ENCODE data around the gene DEK.

DEK gene

GRCh38 chr6:18266523-18266912 lies 2.2 kb upstream of the DEK start:
- Histone ChIP-seq H3K27me3 (ENCODE audit: control insufficient read depth in 1 of 2, insufficient read depth in 2 of 2, low read length in 2 of 2) (no peaks in the 10 kb centered on the region), H3K4me3 (ENCODE audit: low read depth in 1 of 2, low read length in 2 of 2) (no peak overlapping the region), H3K36me3 (ENCODE audit: control insufficient read depth in 1 of 2, insufficient read depth in 2 of 2, low read length in 2 of 2) (no peaks in the 10 kb centered on the region), H3K9ac (ENCODE audit: low read depth in 1 of 2, low read length in 2 of 2) (no peak overlapping the region), H3K9me3 (ENCODE audit: control insufficient read depth in 1 of 2, low read length in 2 of 2) (no peaks in the 10 kb centered on the region), H3K4me1 (ENCODE audit: control insufficient read depth in 1 of 2, insufficient read depth in 2 of 2, low read length in 2 of 2) (peaks cover 27 to 33% of the 10 kb centered on the region in 2 donors), H3K27ac (ENCODE audit: low read depth, low read length) (no peak overlapping the region)

DNA sequence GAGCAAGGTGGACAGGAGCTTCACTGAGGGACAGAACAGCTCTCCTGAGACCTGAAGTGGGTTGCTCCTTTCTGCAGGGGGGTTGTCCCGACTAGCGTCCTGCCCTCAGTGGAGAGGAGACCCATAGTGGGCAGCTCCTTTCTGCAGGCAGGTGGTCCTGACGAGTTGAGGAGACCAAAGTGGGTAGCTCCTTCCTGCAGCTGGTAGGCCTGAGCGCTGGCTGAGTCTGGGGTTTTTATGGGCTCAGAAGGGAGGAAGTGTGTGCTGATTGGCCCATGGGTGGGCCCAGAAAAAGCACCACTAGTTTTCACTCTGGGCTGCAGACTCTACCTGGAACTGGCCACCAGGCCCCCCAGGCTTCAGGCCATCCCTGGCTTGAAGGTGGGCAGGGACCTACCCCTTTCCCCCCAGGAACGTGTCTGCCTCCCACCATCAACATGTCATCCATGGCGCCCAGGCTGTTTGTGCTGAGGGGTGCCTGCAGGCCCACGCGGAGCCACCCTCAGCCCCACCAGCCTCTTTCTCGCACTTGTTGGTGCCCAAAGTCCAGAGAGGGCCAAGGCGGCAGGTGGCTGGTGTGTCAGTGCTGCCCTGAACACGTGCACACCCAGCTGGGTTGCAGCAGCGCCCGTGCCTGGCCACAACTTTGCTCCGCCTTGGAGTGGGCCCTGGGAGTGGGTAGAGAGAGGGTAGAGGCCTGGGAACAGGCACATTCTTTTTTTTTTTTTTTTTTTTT lies 1.6 kb upstream of the DEK start:
- H3K27me3 ChIP-seq (ENCODE audit: control insufficient read depth in 1 of 2, insufficient read depth in 2 of 2, low read length in 2 of 2) = no peaks in the 10 kb centered on the region
- H3K27ac ChIP-seq (ENCODE audit: low read depth, low read length) = no peak overlapping the region
- H3K36me3 ChIP-seq (ENCODE audit: control insufficient read depth in 1 of 2, insufficient read depth in 2 of 2, low read length in 2 of 2) = peaks cover 0 to 3% of the 10 kb centered on the region in 2 donors
- no peaks in the 10 kb centered on the region for H3K9me3 ChIP-seq (ENCODE audit: control insufficient read depth in 1 of 2, low read length in 2 of 2)
- peaks cover 27 to 38% of the 10 kb centered on the region in 2 donors for H3K4me1 ChIP-seq (ENCODE audit: control insufficient read depth in 1 of 2, insufficient read depth in 2 of 2, low read length in 2 of 2)
- no peak overlapping the region for H3K9ac ChIP-seq (ENCODE audit: low read depth in 1 of 2, low read length in 2 of 2)
- no peak overlapping the region for H3K4me3 ChIP-seq (ENCODE audit: low read depth in 1 of 2, low read length in 2 of 2)

DNA sequence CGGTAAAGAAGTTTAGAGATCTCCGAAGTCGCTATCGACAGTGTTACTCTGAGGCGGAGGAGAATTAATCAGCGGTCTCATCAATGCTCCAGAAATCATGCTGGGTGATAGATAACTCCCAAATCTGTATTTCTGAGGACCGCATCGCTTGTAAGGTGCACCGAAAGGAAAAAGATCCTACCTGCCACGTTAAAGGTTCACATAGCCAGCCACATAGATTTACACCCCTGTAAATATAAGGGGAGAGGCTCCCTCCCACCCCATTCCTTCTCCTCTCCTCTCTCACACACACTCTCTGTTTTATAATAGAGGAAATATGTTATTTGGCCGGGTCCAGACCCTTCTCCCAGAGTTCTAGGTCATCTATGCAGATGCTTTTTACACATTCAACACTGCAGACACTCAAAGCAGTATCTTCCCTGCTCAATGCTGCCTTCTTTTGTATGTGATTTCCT lies 620 bp upstream of the DEK start:
- no peaks in the 10 kb centered on the region for H3K9me3 ChIP-seq (ENCODE audit: control insufficient read depth in 1 of 2, low read length in 2 of 2)
- peaks cover 34 to 42% of the 10 kb centered on the region in 2 donors for H3K4me1 ChIP-seq (ENCODE audit: control insufficient read depth in 1 of 2, insufficient read depth in 2 of 2, low read length in 2 of 2)
- H3K9ac ChIP-seq (ENCODE audit: low read depth in 1 of 2, low read length in 2 of 2) = peak overlapping the region; percentile 80 to 84
- H3K27me3 ChIP-seq (ENCODE audit: control insufficient read depth in 1 of 2, insufficient read depth in 2 of 2, low read length in 2 of 2) = no peaks in the 10 kb centered on the region
- peak overlapping the region; percentile 87 to 95 for H3K4me3 ChIP-seq (ENCODE audit: low read depth in 1 of 2, low read length in 2 of 2)
- H3K36me3 ChIP-seq (ENCODE audit: control insufficient read depth in 1 of 2, insufficient read depth in 2 of 2, low read length in 2 of 2) = peaks cover 0 to 4% of the 10 kb centered on the region in 2 donors
- H3K27ac ChIP-seq (ENCODE audit: low read depth, low read length) = peak overlapping the region; percentile 97

- peaks cover 0 to 4% of the 10 kb centered on the region in 2 donors for H3K36me3 ChIP-seq (ENCODE audit: control insufficient read depth in 1 of 2, insufficient read depth in 2 of 2, low read length in 2 of 2)
- H3K4me1 ChIP-seq (ENCODE audit: control insufficient read depth in 1 of 2, insufficient read depth in 2 of 2, low read length in 2 of 2) = peaks cover 24 to 31% of the 10 kb centered on the region in 2 donors
- H3K4me3 ChIP-seq (ENCODE audit: low read depth in 1 of 2, low read length in 2 of 2) = peak overlapping the region; percentile 87 to 95
- H3K27me3 ChIP-seq (ENCODE audit: control insufficient read depth in 1 of 2, insufficient read depth in 2 of 2, low read length in 2 of 2) = no peaks in the 10 kb centered on the region
- H3K27ac ChIP-seq (ENCODE audit: low read depth, low read length) = peak overlapping the region; percentile 97
- H3K9ac ChIP-seq (ENCODE audit: low read depth in 1 of 2, low read length in 2 of 2) = peak overlapping the region; percentile 82 to 90
- no peaks in the 10 kb centered on the region for H3K9me3 ChIP-seq (ENCODE audit: control insufficient read depth in 1 of 2, low read length in 2 of 2)
These were observed 712 bp downstream of the DEK start for GRCh38 chr6:18263418-18264218.

GRCh38 chr6:18262702-18263417 lies 1.5 kb downstream of the DEK start:
- no peak overlapping the region for H3K27ac ChIP-seq (ENCODE audit: low read depth, low read length)

GRCh38 chr6:18261877-18262276 lies 2.5 kb downstream of the DEK start:
- no peaks in the 10 kb centered on the region for H3K9me3 ChIP-seq (ENCODE audit: control insufficient read depth in 1 of 2, low read length in 2 of 2)
- peaks cover 24 to 31% of the 10 kb centered on the region in 2 donors for H3K4me1 ChIP-seq (ENCODE audit: control insufficient read depth in 1 of 2, insufficient read depth in 2 of 2, low read length in 2 of 2)
- peaks cover 5 to 13% of the 10 kb centered on the region in 2 donors for H3K36me3 ChIP-seq (ENCODE audit: control insufficient read depth in 1 of 2, insufficient read depth in 2 of 2, low read length in 2 of 2)
- H3K9ac ChIP-seq (ENCODE audit: low read depth in 1 of 2, low read length in 2 of 2) = no peak overlapping the region
- no peak overlapping the region for H3K27ac ChIP-seq (ENCODE audit: low read depth, low read length)
- H3K27me3 ChIP-seq (ENCODE audit: control insufficient read depth in 1 of 2, insufficient read depth in 2 of 2, low read length in 2 of 2) = no peaks in the 10 kb centered on the region
- peak overlapping the region in 1 of 2 donors; percentile 25 for H3K4me3 ChIP-seq (ENCODE audit: low read depth in 1 of 2, low read length in 2 of 2)

More at GRCh38 chr6:18262702-18263417, 1.5 kb downstream of the DEK start:
- Histone ChIP-seq H3K27me3 (ENCODE audit: control insufficient read depth in 1 of 2, insufficient read depth in 2 of 2, low read length in 2 of 2) (no peaks in the 10 kb centered on the region), H3K4me3 (ENCODE audit: low read depth in 1 of 2, low read length in 2 of 2) (peak overlapping the region; percentile 87 to 95), H3K9ac (ENCODE audit: low read depth in 1 of 2, low read length in 2 of 2) (peak overlapping the region; percentile 82 to 90), H3K36me3 (ENCODE audit: control insufficient read depth in 1 of 2, insufficient read depth in 2 of 2, low read length in 2 of 2) (peaks cover 0 to 4% of the 10 kb centered on the region in 2 donors), H3K9me3 (ENCODE audit: control insufficient read depth in 1 of 2, low read length in 2 of 2) (no peaks in the 10 kb centered on the region), H3K4me1 (ENCODE audit: control insufficient read depth in 1 of 2, insufficient read depth in 2 of 2, low read length in 2 of 2) (peaks cover 24 to 31% of the 10 kb centered on the region in 2 donors)

DNA sequence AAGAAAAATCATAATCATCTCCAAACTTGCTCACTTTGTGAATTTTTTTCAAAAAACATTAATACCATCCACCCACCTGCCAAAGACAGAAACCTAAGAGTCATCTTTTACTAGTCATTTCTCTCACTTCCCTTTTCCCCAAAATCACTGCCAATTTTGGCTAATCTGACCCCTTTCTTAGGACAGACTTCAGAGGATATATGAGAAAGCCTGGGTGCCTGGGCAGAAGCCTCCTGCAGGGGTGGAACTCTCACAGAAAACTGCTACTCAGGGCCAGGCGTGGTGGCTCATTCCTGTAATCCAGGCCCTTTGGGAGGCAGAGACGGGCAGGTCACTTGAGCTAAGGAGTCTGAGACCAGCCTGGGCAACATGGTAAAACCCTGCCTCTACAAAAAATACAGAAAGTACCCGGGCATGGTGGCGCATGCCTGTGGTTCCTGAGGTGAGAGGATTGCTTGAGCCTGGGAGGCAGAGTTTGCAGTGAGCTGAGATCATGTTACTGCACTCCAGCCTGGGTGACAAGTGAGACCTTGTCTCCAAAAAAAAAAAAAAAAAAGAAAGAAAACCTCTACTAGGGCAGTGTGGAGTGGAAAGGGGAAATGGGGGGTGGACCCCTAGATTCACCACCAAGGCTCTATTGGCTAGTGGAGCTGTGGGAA lies 3.8 kb downstream of the DEK start:
- H3K4me3 ChIP-seq (ENCODE audit: low read depth in 1 of 2, low read length in 2 of 2) = no peak overlapping the region
- peaks cover 7 to 19% of the 10 kb centered on the region in 2 donors for H3K36me3 ChIP-seq (ENCODE audit: control insufficient read depth in 1 of 2, insufficient read depth in 2 of 2, low read length in 2 of 2)
- no peak overlapping the region for H3K27ac ChIP-seq (ENCODE audit: low read depth, low read length)
- no peaks in the 10 kb centered on the region for H3K27me3 ChIP-seq (ENCODE audit: control insufficient read depth in 1 of 2, insufficient read depth in 2 of 2, low read length in 2 of 2)
- peaks cover 24 to 31% of the 10 kb centered on the region in 2 donors for H3K4me1 ChIP-seq (ENCODE audit: control insufficient read depth in 1 of 2, insufficient read depth in 2 of 2, low read length in 2 of 2)
- no peaks in the 10 kb centered on the region for H3K9me3 ChIP-seq (ENCODE audit: control insufficient read depth in 1 of 2, low read length in 2 of 2)
- no peak overlapping the region for H3K9ac ChIP-seq (ENCODE audit: low read depth in 1 of 2, low read length in 2 of 2)

DNA sequence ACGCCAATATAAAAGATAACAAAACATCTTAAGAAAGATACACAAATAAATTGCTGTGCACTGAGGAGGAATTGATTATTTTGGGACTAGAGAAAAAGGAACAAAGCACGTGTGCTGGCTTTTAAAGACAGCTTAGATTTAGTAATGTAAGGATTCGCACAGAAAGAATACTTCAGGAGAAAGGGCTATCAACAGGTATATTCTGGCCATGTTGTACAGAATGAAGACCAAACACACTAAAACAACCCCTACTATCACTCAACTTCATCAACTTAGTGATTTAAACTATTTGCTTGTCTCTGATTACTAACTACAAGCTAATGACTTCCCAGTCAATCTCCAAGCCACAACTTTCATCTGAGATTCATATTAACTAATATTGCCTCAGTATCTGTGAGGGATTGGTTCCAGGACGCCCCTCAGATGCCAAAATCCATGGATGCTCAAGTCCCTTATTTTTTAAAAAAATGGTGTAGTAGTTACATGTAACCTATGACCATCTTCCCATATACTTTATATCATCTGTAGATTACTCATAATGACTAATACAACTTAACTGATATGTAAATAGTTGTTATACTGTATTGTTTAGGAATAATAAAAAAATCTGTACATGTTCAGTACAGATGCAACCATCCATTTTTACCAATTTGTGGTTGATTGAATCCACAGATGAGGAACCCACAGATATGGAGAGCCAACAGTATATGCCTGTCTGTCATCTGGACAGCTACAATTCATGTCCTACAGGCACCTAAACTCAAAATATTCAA lies 4.5 kb downstream of the DEK start:
- no peak overlapping the region for H3K27ac ChIP-seq (ENCODE audit: low read depth, low read length)
- peaks cover 7 to 26% of the 10 kb centered on the region in 2 donors for H3K36me3 ChIP-seq (ENCODE audit: control insufficient read depth in 1 of 2, insufficient read depth in 2 of 2, low read length in 2 of 2)
- no peaks in the 10 kb centered on the region for H3K9me3 ChIP-seq (ENCODE audit: control insufficient read depth in 1 of 2, low read length in 2 of 2)
- no peak overlapping the region for H3K4me3 ChIP-seq (ENCODE audit: low read depth in 1 of 2, low read length in 2 of 2)
- H3K4me1 ChIP-seq (ENCODE audit: control insufficient read depth in 1 of 2, insufficient read depth in 2 of 2, low read length in 2 of 2) = peaks cover 19 to 27% of the 10 kb centered on the region in 2 donors
- H3K9ac ChIP-seq (ENCODE audit: low read depth in 1 of 2, low read length in 2 of 2) = no peak overlapping the region
- no peaks in the 10 kb centered on the region for H3K27me3 ChIP-seq (ENCODE audit: control insufficient read depth in 1 of 2, insufficient read depth in 2 of 2, low read length in 2 of 2)

DNA sequence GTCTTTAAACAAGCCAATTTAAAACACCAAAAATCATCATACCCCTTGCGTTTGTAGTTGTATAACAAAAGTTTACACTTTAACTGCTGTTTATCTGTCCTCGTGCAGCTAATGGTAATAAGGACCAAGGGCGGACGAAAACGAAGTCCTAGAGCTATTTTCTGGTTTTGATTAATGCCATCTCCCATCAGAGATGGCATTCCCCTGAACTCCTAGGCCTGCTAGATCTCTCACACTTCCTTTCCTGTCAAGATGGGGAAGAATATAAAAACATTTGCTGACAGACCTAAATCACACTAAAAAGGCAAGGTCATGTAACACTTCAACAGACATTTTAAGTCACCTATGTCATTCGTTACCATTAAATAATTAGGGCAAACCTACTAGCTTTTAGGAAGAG lies 9.5 kb downstream of the DEK start:
- no peak overlapping the region for H3K4me3 ChIP-seq (ENCODE audit: low read depth in 1 of 2, low read length in 2 of 2)
- H3K36me3 ChIP-seq (ENCODE audit: control insufficient read depth in 1 of 2, insufficient read depth in 2 of 2, low read length in 2 of 2) = peaks cover 12 to 45% of the 10 kb centered on the region in 2 donors
- H3K9me3 ChIP-seq (ENCODE audit: control insufficient read depth in 1 of 2, low read length in 2 of 2) = no peaks in the 10 kb centered on the region
- H3K4me1 ChIP-seq (ENCODE audit: control insufficient read depth in 1 of 2, insufficient read depth in 2 of 2, low read length in 2 of 2) = peaks cover 0 to 2% of the 10 kb centered on the region in 2 donors
- H3K27me3 ChIP-seq (ENCODE audit: control insufficient read depth in 1 of 2, insufficient read depth in 2 of 2, low read length in 2 of 2) = no peaks in the 10 kb centered on the region
- H3K27ac ChIP-seq (ENCODE audit: low read depth, low read length) = no peak overlapping the region
- no peak overlapping the region for H3K9ac ChIP-seq (ENCODE audit: low read depth in 1 of 2, low read length in 2 of 2)

All from duodenal mucosa (tissue), 2 donors.